Colonic mucosa (tissue), 4 donors: ENCODE measurements around the gene GLTPD2. TPM values are rescaled to one million over a fixed set of nuclear protein-coding genes. Genes with fewer than 3 reads are reported as not detected.

Experiments used
- DNase-seq: peaks from one replicate; pipeline ENCODE4 v3.0.0-alpha.2; 2020
- H3K27ac ChIP-seq: fragments of 200-600 bp; one replicate; pipeline ENCODE4 v1.8.0; 2021
- H3K27me3 ChIP-seq: fragments of 200-600 bp; one replicate; pipeline ENCODE4 v1.8.0; 2021
- H3K36me3 ChIP-seq: fragments of 200-600 bp; one replicate; pipeline ENCODE4 v1.8.0; 2021
- H3K4me1 ChIP-seq: fragments of 200-600 bp; one replicate; pipeline ENCODE4 v1.8.0; 2021; ENCODE audit warnings: mild to moderate bottlenecking
- H3K4me3 ChIP-seq: fragments of 200-600 bp; one replicate; pipeline ENCODE4 v1.8.0; 2021
- H3K9ac ChIP-seq, 2 donors: one replicate each; pipeline ENCODE4 v1.7.0; 2013; ENCODE audit warnings: control low read depth in 2 of 2, low read depth in 2 of 2, low read length in 2 of 2
- H3K9me3 ChIP-seq: fragments of 200-600 bp; one replicate; pipeline ENCODE4 v1.8.0; 2021
- intact Hi-C: fragments of 100-400 bp; cut with DNase I; formaldehyde crosslinking; loops from one replicate; pipeline ENCODE4 v1.14.1; 2022
- total RNA-seq, 2 donors: library from RNA; stranded (reverse); fragmentation: NEBNext Ultra II Directional in 1 of 2; extraction: Animal tissue kit (Norgen Biotek cat#: 25700) in 1 of 2; gene quantifications; one replicate each; pipeline ENCODE4 v1.2.1, GENCODE V29; 2021
- TF ChIP-seq, protein P1 (sequence below): fragments of 200-600 bp; IDR thresholded peaks from one replicate; pipeline ENCODE4 v1.8.0; 2022; ENCODE audit warnings: antibody characterized with exemption, mild to moderate bottlenecking
- donor health status: healthy.
- donor health status: DM: no; HTN: no; CAD: no.
- donor health status: DM: no; HTN: no; CAD: no.

GLTPD2 gene
- total RNA-seq, 2 donors from 2014 or later: 0.35 to 0.40 TPM

DNA sequence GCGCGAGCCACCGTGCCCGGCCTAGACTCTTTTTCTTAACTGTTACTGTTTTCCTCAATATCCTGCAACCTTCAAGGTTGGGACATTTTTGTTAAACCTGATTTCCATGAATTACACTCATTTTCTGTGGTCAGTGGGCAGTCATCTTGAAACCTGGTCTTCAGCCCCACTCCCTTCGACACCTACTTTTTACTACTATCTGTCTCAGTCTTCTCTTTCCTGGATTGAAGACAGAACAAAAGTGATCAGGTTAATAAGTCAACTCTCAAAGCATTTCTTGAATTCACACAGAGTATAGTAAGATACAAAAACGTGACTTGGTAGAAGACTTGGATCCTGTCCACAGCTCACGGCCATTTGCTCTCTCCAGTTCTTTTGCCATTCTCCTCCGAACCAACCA lies 50.5 kb downstream of the GLTPD2 start:
- no peaks in the 10 kb centered on the region for H3K27me3 ChIP-seq
- TF ChIP-seq, protein P1, sequence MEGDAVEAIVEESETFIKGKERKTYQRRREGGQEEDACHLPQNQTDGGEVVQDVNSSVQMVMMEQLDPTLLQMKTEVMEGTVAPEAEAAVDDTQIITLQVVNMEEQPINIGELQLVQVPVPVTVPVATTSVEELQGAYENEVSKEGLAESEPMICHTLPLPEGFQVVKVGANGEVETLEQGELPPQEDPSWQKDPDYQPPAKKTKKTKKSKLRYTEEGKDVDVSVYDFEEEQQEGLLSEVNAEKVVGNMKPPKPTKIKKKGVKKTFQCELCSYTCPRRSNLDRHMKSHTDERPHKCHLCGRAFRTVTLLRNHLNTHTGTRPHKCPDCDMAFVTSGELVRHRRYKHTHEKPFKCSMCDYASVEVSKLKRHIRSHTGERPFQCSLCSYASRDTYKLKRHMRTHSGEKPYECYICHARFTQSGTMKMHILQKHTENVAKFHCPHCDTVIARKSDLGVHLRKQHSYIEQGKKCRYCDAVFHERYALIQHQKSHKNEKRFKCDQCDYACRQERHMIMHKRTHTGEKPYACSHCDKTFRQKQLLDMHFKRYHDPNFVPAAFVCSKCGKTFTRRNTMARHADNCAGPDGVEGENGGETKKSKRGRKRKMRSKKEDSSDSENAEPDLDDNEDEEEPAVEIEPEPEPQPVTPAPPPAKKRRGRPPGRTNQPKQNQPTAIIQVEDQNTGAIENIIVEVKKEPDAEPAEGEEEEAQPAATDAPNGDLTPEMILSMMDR: no peak
- H3K9me3 ChIP-seq: no peaks in the 10 kb centered on the region
- no peak overlapping the region for H3K9ac ChIP-seq
- intact Hi-C loops: no loop called here
- no peak overlapping the region for H3K4me3 ChIP-seq
- no peaks in the 10 kb centered on the region for H3K36me3 ChIP-seq
- no peak for DNase-seq
- no peak overlapping the region for H3K27ac ChIP-seq
- H3K4me1 ChIP-seq: peaks cover 15% of the 10 kb centered on the region

Other genes with a start within 250 kb of the GLTPD2 start
- gene MYBBP1A, start 233.6 kb upstream of the GLTPD2 start, total RNA-seq: 10 to 100 TPM; 21.4 to 58.7 TPM
- 100 to 1,000 TPM; 158 to 163 TPM for gene GGT6, start 228.4 kb upstream of the GLTPD2 start, total RNA-seq
- under 1 TPM in 1 of 2 donors, not detected in 1; 0.27 TPM for gene SMTNL2, start 204.4 kb upstream of the GLTPD2 start, total RNA-seq
- under 1 TPM in 1 of 2 donors, not detected in 1; 0.13 TPM for gene ALOX15, start 147.3 kb upstream of the GLTPD2 start, total RNA-seq
- 10 to 100 TPM; 24.8 to 66.4 TPM for gene PELP1, start 84.8 kb upstream of the GLTPD2 start, total RNA-seq
- gene ARRB2, start 78.3 kb upstream of the GLTPD2 start, total RNA-seq: 10 to 100 TPM; 41.0 to 42.8 TPM
- 10 to 100 TPM; 21.3 to 28.0 TPM for gene MED11, start 57.5 kb upstream of the GLTPD2 start, total RNA-seq
- gene ZMYND15, start 49.1 kb upstream of the GLTPD2 start, total RNA-seq: 1 to 10 TPM in 1 of 2 donors, under 1 TPM in 1; 0.89 to 1.2 TPM
- 10 to 100 TPM; 41.8 to 44.1 TPM for gene CXCL16, start 49.0 kb upstream of the GLTPD2 start, total RNA-seq
- gene TM4SF5, start 17.1 kb upstream of the GLTPD2 start, total RNA-seq: 10 to 100 TPM; 15.1 to 37.7 TPM
- 1 to 10 TPM in 1 of 2 donors, under 1 TPM in 1; 0.91 to 2.0 TPM for gene VMO1, start 2.6 kb upstream of the GLTPD2 start, total RNA-seq
- 100 to 1,000 TPM in 1 of 2 donors, 10 to 100 TPM in 1; 97.5 to 171 TPM for gene PSMB6, start 7.2 kb downstream of the GLTPD2 start, total RNA-seq
- 10 to 100 TPM; 18.8 to 28.3 TPM for gene PLD2, start 18.2 kb downstream of the GLTPD2 start, total RNA-seq
- gene MINK1, start 44.4 kb downstream of the GLTPD2 start, total RNA-seq: 100 to 1,000 TPM; 172 to 215 TPM
- 1 to 10 TPM in 1 of 2 donors, under 1 TPM in 1; 0.74 to 1.8 TPM for gene C17orf107, start 110.6 kb downstream of the GLTPD2 start, total RNA-seq
- 1 to 10 TPM in 1 of 2 donors, not detected in 1; 1.1 TPM for gene CHRNE, start 114.1 kb downstream of the GLTPD2 start, total RNA-seq
- not detected for gene GP1BA, start 143.3 kb downstream of the GLTPD2 start, total RNA-seq
- gene SLC25A11, start 151.1 kb downstream of the GLTPD2 start, total RNA-seq: 100 to 1,000 TPM in 1 of 2 donors, 10 to 100 TPM in 1; 73.1 to 116 TPM
- 100 to 1,000 TPM in 1 of 2 donors, 10 to 100 TPM in 1; 92.1 to 120 TPM for gene RNF167, start 151.3 kb downstream of the GLTPD2 start, total RNA-seq
- 1,000 to 10,000 TPM in 1 of 2 donors, 100 to 1,000 TPM in 1; 839 to 1,278 TPM for gene PFN1, start 159.6 kb downstream of the GLTPD2 start, total RNA-seq
- gene ENO3, start 162.2 kb downstream of the GLTPD2 start, total RNA-seq: 10 to 100 TPM in 1 of 2 donors, 1 to 10 TPM in 1; 3.8 to 17.6 TPM
- 10 to 100 TPM; 47.7 to 56.4 TPM for gene SPAG7, start 178.9 kb downstream of the GLTPD2 start, total RNA-seq
- gene CAMTA2, start 198.7 kb downstream of the GLTPD2 start, total RNA-seq: 10 to 100 TPM; 39.8 to 52.6 TPM
- 1 to 10 TPM; 1.6 to 4.2 TPM for gene INCA1, start 208.6 kb downstream of the GLTPD2 start, total RNA-seq
- gene KIF1C, start 209.0 kb downstream of the GLTPD2 start, total RNA-seq: 100 to 1,000 TPM; 195 to 291 TPM
- 1 to 10 TPM; 1.7 to 2.6 TPM for gene SLC52A1, start 246.5 kb downstream of the GLTPD2 start, total RNA-seq